SK-N-SH treated with all-trans-retinoic acid at 6 μM for 48 hours (cell line): ENCODE measurements around the gene YEATS2.

Experiments
- ESRRG ChIP-seq: fragments of 250-450 bp; sonication (Bioruptor Pico); IDR thresholded peaks from 2 replicates; pipeline ENCODE4 v1.6.1; 2021; ENCODE audit warnings: mild to moderate bottlenecking
- OSR1 ChIP-seq: fragments of 250-450 bp; sonication (Bioruptor Pico); IDR thresholded peaks from 2 replicates; pipeline ENCODE4 v1.8.0; 2022; ENCODE audit warnings: moderate library complexity, mild to moderate bottlenecking, inconsistent platforms
- PPARA ChIP-seq: fragments of 250-450 bp; sonication (Bioruptor Pico); IDR thresholded peaks from 2 replicates; pipeline ENCODE4 v1.5.0; 2020; ENCODE audit warnings: mild to moderate bottlenecking, borderline replicate concordance
- RARB ChIP-seq: fragments of 250-450 bp; sonication (Bioruptor Pico); IDR thresholded peaks from 2 replicates; pipeline ENCODE4 v1.8.0; 2021; ENCODE audit warnings: mild to moderate bottlenecking, moderate library complexity

- TF ChIP-seq ESRRG (CRISPR knock-in tag) (no peak), PPARA (CRISPR knock-in tag) (no peak), RARB (CRISPR knock-in tag) (no peak), OSR1 (CRISPR knock-in tag) (no peak)
Measured at GRCh38 chr3:183825456-183826161, 128.0 kb downstream of the YEATS2 start, which contains the start of gene MAP6D1.
